Measurements from ENCODE around the gene C1QTNF1.
A peak's percentile ranks its signal among the peaks of the same experiment; 100 is the strongest.

Gene C1QTNF1

GRCh38 chr17:79023886-79024771, at the start of gene C1QTNF1:
TSS of gene C1QTNF1 (plus strand) at chr17:79024169. CDS start at chr17:79043969, 19,800 bp downstream.
- peak; percentile 30 to 65 (median 58) for DNase-seq

- DNase-seq, result peak; percentile 4 to 39 (median 37)
Observed at GRCh38 chr17:78974635-78975591, 49.1 kb upstream of the C1QTNF1 start.

GRCh38 chr17:78976907-78977680, 46.9 kb upstream of the C1QTNF1 start:
- no peak for DNase-seq

GRCh38 chr17:78977681-78977943, 46.4 kb upstream of the C1QTNF1 start:
- no peak for DNase-seq

- DNase-seq, result peak in 1 of 3 experiments; percentile 28
Observed at GRCh38 chr17:78977997-78978973, 45.7 kb upstream of the C1QTNF1 start.

- peak; percentile 81 to 95 (median 91) for DNase-seq
Observed at GRCh38 chr17:78979780-78980623, 44.0 kb upstream of the C1QTNF1 start, which contains the start of gene LGALS3BP. TSS of gene LGALS3BP (minus strand) at chr17:78979923. CDS start at chr17:78977191, 2,732 bp downstream.

- no peak for DNase-seq
Observed at GRCh38 chr17:78980624-78980972, 43.4 kb upstream of the C1QTNF1 start.

- DNase-seq, result no peak
Observed at GRCh38 chr17:78981010-78981888, 42.7 kb upstream of the C1QTNF1 start.

GRCh38 chr17:78985395-78985794, 38.6 kb upstream of the C1QTNF1 start:
- DNase-seq, result no peak

- peak in 1 of 3 experiments; percentile 27 for DNase-seq
Observed at GRCh38 chr17:78986048-78986648, 37.8 kb upstream of the C1QTNF1 start.

GRCh38 chr17:78986649-78987328, 37.2 kb upstream of the C1QTNF1 start:
- DNase-seq, result peak; percentile 52 to 73 (median 64)

GRCh38 chr17:78988152-78988551, 35.8 kb upstream of the C1QTNF1 start:
- DNase-seq, result no peak

- no peak for DNase-seq
Observed at GRCh38 chr17:78990349-78991016, 33.5 kb upstream of the C1QTNF1 start.

GRCh38 chr17:78991017-78991738, 32.8 kb upstream of the C1QTNF1 start:
- DNase-seq, result no peak

- DNase-seq, result no peak
Observed at GRCh38 chr17:78991906-78992532, 31.9 kb upstream of the C1QTNF1 start.

GRCh38 chr17:78992542-78993212, 31.3 kb upstream of the C1QTNF1 start:
- no peak for DNase-seq
